OCI-LY3 (cell line): Measurements from ENCODE around the gene BAG1.
A peak's percentile ranks its signal among the peaks of the same experiment; 100 is the strongest.

Source experiments
- H2AFZ ChIP-seq: fragments of 200-600, 300-600 bp; shearing (Covaris generic); 2 replicates; pipeline ENCODE4 v1.6.0; 2014; ENCODE audit warnings: antibody characterized with exemption, low read depth, low read length
- H3K27ac ChIP-seq: fragments of 200-600, 300-600 bp; sonication (generic); 2 replicates; pipeline ENCODE4 v1.5.1; 2014; ENCODE audit warnings: mild to moderate bottlenecking, low read length, moderate library complexity, mixed read lengths
- H3K27me3 ChIP-seq: fragments of 200-600, 300-600 bp; sonication (generic); 2 replicates; pipeline ENCODE4 v1.6.1; 2014; ENCODE audit warnings: low read depth, low read length, mixed read lengths
- H3K36me3 ChIP-seq: fragments of 200-600, 300-600 bp; sonication (generic); replicated peaks from 2 replicates; pipeline ENCODE3; 2014; ENCODE audit warnings: low read depth, low read length, mixed read lengths
- H3K4me1 ChIP-seq: fragments of 300-600, 200-600 bp; sonication (generic); 2 replicates; pipeline ENCODE4 v1.6.1; 2014; ENCODE audit warnings: low read length, mixed read lengths
- H3K4me2 ChIP-seq: fragments of 200-600, 300-600 bp; sonication (generic); 2 replicates; pipeline ENCODE4 v1.6.1; 2014; ENCODE audit warnings: low read length, mixed read lengths
- H3K4me3 ChIP-seq: fragments of 300-600, 200-600 bp; sonication (generic); 2 replicates; pipeline ENCODE4 v1.5.1; 2014; ENCODE audit warnings: antibody characterized with exemption, mild to moderate bottlenecking, low read length, moderate library complexity
- H3K79me2 ChIP-seq: fragments of 300-600, 200-600 bp; shearing (Covaris generic); 2 replicates; pipeline ENCODE4 v1.6.1; 2014; ENCODE audit warnings: mild to moderate bottlenecking, low read length, mixed read lengths
- H3K9ac ChIP-seq: fragments of 300-600, 200-600 bp; shearing (Covaris generic); 2 replicates; pipeline ENCODE4 v1.6.0; 2014; ENCODE audit warnings: mild to moderate bottlenecking, low read length, moderate library complexity
- H3K9me3 ChIP-seq: fragments of 200-600, 300-600 bp; shearing (Covaris generic); 2 replicates; pipeline ENCODE4 v1.6.1; 2014; ENCODE audit warnings: low read length, mixed read lengths; ENCODE audit not compliant: insufficient read depth
- H4K20me1 ChIP-seq: fragments of 200-600, 300-600 bp; sonication (generic); 2 replicates; pipeline ENCODE4 v1.6.1; 2016; ENCODE audit warnings: low read length, mixed read lengths; ENCODE audit not compliant: insufficient read depth
- CTCF ChIP-seq: fragments of 200-600, 300-600 bp; sonication (generic); IDR thresholded peaks from 2 replicates; pipeline ENCODE4 v1.5.1; 2014; ENCODE audit warnings: antibody characterized with exemption, low read length, low read depth
- EZH2phosphoT487 ChIP-seq: fragments of 200-600 bp; shearing (Covaris generic); IDR thresholded peaks from 2 replicates; pipeline ENCODE4 v1.6.1; 2018; ENCODE audit warnings: antibody characterized with exemption, mixed run types, low read depth

BAG1 gene

GRCh38 chr9:33227008-33227398 lies 37.5 kb downstream of the BAG1 start:
- H3K27me3 ChIP-seq, result no peaks in the 10 kb centered on the region
- peaks cover 65% of the 10 kb centered on the region for H3K4me1 ChIP-seq
- H2AFZ ChIP-seq, result peak overlapping the region; percentile 84
- H3K4me3 ChIP-seq, result peak overlapping the region; percentile 55
- H3K27ac ChIP-seq, result peak overlapping the region; percentile 95
- TF ChIP-seq EZH2phosphoT487 (no peak), CTCF (no peak)
- H3K9me3 ChIP-seq, result no peaks in the 10 kb centered on the region
- H3K36me3 ChIP-seq, result no peaks in the 10 kb centered on the region
- H3K4me2 ChIP-seq, result peak overlapping the region; percentile 59
- H4K20me1 ChIP-seq, result no peaks in the 10 kb centered on the region
- H3K9ac ChIP-seq, result peak overlapping the region; percentile 55; the same call in 1 of the 2 replicates
- no peaks in the 10 kb centered on the region for H3K79me2 ChIP-seq

GRCh38 chr9:33225319-33226147 lies 39.0 kb downstream of the BAG1 start:
- H3K27ac ChIP-seq, result peak overlapping the region; percentile 95
- no peaks in the 10 kb centered on the region for H3K27me3 ChIP-seq
- H3K9ac ChIP-seq, result no peak overlapping the region
- H4K20me1 ChIP-seq, result no peaks in the 10 kb centered on the region
- TF ChIP-seq EZH2phosphoT487 (no peak), CTCF (peak; percentile 84)
- no peak overlapping the region for H2AFZ ChIP-seq
- H3K79me2 ChIP-seq, result no peaks in the 10 kb centered on the region
- no peaks in the 10 kb centered on the region for H3K9me3 ChIP-seq
- peak overlapping the region; percentile 22 for H3K4me3 ChIP-seq
- peaks cover 67% of the 10 kb centered on the region for H3K4me1 ChIP-seq
- no peaks in the 10 kb centered on the region for H3K36me3 ChIP-seq
- peak overlapping the region; percentile 59 for H3K4me2 ChIP-seq

- peak overlapping the region; percentile 69 for H3K4me3 ChIP-seq
- H3K27ac ChIP-seq, result no peak overlapping the region
- H2AFZ ChIP-seq, result peak overlapping the region; percentile 79
- peak overlapping the region; percentile 85 for H3K4me2 ChIP-seq
- H3K36me3 ChIP-seq, result no peaks in the 10 kb centered on the region
- no peaks in the 10 kb centered on the region for H3K79me2 ChIP-seq
- H3K27me3 ChIP-seq, result no peaks in the 10 kb centered on the region
- no peaks in the 10 kb centered on the region for H3K9me3 ChIP-seq
- H3K4me1 ChIP-seq, result peaks cover 57% of the 10 kb centered on the region
- TF ChIP-seq EZH2phosphoT487 (no peak), CTCF (peak; percentile 77)
- H3K9ac ChIP-seq, result peak overlapping the region; percentile 38; the same call in 1 of the 2 replicates
- no peaks in the 10 kb centered on the region for H4K20me1 ChIP-seq
These were observed 40.8 kb downstream of the BAG1 start for GRCh38 chr9:33223696-33224095.

- no peak overlapping the region for H3K4me2 ChIP-seq
- no peaks in the 10 kb centered on the region for H4K20me1 ChIP-seq
- H2AFZ ChIP-seq, result no peak overlapping the region
These were observed 42.5 kb downstream of the BAG1 start for GRCh38 chr9:33222031-33222430.

More at GRCh38 chr9:33222031-33222430, 42.5 kb downstream of the BAG1 start:
- TF ChIP-seq CTCF (no peak), EZH2phosphoT487 (no peak)
- Histone ChIP-seq H3K4me1 (peaks cover 40% of the 10 kb centered on the region), H3K9ac (no peak overlapping the region), H3K36me3 (no peaks in the 10 kb centered on the region), H3K27me3 (0 out of 2 replicates have a peak, but pooled peaks cover 4% of the 10 kb centered on the region), H3K27ac (no peak overlapping the region), H3K9me3 (no peaks in the 10 kb centered on the region), H3K4me3 (no peak overlapping the region), H3K79me2 (no peaks in the 10 kb centered on the region)
